ENCODE data around the gene SPATA45. TPM values are rescaled to one million over a fixed set of nuclear protein-coding genes. Genes with fewer than 3 reads are reported as not detected.
"Not testable (repeated sequence)": the region's sequence is repeated elsewhere in the genome, so short reads cannot be mapped to it uniquely, and the experiment has no call there.

Gene SPATA45
- total and polyA plus RNA-seq, 4 donors, result not detected

DNA sequence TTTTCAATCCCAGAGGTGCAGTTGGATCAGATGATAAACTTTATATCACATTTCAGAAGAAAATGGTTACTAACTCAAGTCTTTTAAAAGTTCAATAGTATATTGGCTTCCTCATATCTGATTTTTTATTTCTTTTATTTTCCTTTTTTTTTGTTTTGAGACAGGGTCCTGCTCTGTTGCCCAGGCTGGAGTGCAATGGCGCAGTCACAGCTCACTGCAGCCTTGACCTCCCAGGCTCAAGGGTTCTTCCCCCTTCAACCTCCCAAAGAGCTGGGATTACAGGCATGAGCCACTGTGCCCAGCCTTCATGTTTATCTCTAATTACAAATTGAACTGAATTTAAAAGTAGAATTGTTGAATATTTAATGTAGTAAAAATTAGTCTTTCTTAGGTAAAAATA, 24.5 kb upstream of the SPATA45 start:
- H3K27me3 ChIP-seq (ENCODE audit: control insufficient read depth in 3 of 3, insufficient read depth in 3 of 3, low read length in 2 of 3), result no peaks in the 10 kb centered on the region
- 100% methylated on average over 1 of the region's 1 CpG for WGBS, 2 donors
- H3K36me3 ChIP-seq (ENCODE audit: control insufficient read depth in 4 of 4, insufficient read depth in 4 of 4, low read length in 4 of 4), result peaks cover 3 to 26% (median 10%) of the 10 kb centered on the region in 4 donors
- H3K9me3 ChIP-seq (ENCODE audit: control insufficient read depth in 4 of 4, insufficient read depth in 3 of 4, low read length in 3 of 4), result no peaks in the 10 kb centered on the region
- H3K27ac ChIP-seq (ENCODE audit: low read depth in 1 of 2, low read length in 1 of 2), result no peak overlapping the region
- H3K9ac ChIP-seq (ENCODE audit: insufficient read depth in 1 of 2, low read length in 2 of 2), result no peak overlapping the region
- no peak for ATAC-seq (ENCODE audit: insufficient read depth, low FRiP score)
- DNase-seq, result no peak
- no peak overlapping the region for H3K4me3 ChIP-seq
- TF ChIP-seq, protein P1, sequence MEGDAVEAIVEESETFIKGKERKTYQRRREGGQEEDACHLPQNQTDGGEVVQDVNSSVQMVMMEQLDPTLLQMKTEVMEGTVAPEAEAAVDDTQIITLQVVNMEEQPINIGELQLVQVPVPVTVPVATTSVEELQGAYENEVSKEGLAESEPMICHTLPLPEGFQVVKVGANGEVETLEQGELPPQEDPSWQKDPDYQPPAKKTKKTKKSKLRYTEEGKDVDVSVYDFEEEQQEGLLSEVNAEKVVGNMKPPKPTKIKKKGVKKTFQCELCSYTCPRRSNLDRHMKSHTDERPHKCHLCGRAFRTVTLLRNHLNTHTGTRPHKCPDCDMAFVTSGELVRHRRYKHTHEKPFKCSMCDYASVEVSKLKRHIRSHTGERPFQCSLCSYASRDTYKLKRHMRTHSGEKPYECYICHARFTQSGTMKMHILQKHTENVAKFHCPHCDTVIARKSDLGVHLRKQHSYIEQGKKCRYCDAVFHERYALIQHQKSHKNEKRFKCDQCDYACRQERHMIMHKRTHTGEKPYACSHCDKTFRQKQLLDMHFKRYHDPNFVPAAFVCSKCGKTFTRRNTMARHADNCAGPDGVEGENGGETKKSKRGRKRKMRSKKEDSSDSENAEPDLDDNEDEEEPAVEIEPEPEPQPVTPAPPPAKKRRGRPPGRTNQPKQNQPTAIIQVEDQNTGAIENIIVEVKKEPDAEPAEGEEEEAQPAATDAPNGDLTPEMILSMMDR (IDR thresholded peaks at IDR 0.05; ENCODE audit: control extremely low read depth, extremely low read depth), result no peak
- H3K4me1 ChIP-seq (ENCODE audit: control insufficient read depth in 5 of 5, insufficient read depth in 5 of 5, low read length in 5 of 5), result no peaks in the 10 kb centered on the region

DNA sequence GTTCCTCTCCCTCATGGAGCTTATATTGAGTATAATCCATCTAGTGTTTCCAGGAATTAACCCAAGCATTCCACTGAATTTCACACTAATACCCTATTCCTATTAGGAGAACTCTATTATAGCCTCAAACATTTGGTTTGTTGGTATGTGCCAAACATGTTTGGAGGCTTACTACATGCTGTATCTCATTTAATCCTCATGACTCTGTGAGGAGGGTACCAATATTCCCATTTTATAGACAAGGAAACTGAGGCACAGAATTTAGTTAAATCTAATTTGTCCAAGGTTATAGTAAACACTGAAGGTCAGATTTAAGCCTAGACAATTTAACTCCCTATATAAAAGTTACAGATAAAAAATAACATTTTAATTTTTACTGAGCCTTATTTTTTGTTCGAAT, 19.7 kb upstream of the SPATA45 start:
- TF ChIP-seq, protein P1 (IDR thresholded peaks at IDR 0.05; ENCODE audit: control extremely low read depth, extremely low read depth), result no peak
- DNase-seq (no peak), ATAC-seq (ENCODE audit: insufficient read depth, low FRiP score) (no peak)
- Histone ChIP-seq H3K4me1 (ENCODE audit: control insufficient read depth in 5 of 5, insufficient read depth in 5 of 5, low read length in 5 of 5) (no peaks in the 10 kb centered on the region), H3K27ac (ENCODE audit: low read depth in 1 of 2, low read length in 1 of 2) (no peak overlapping the region), H3K36me3 (ENCODE audit: control insufficient read depth in 4 of 4, insufficient read depth in 4 of 4, low read length in 4 of 4) (peaks cover 0 to 7% (median 4%) of the 10 kb centered on the region in 4 donors), H3K27me3 (ENCODE audit: control insufficient read depth in 3 of 3, insufficient read depth in 3 of 3, low read length in 2 of 3) (no peaks in the 10 kb centered on the region), H3K4me3 (no peak overlapping the region), H3K9ac (ENCODE audit: insufficient read depth in 1 of 2, low read length in 2 of 2) (no peak overlapping the region), H3K9me3 (ENCODE audit: control insufficient read depth in 4 of 4, insufficient read depth in 3 of 4, low read length in 3 of 4) (no peaks in the 10 kb centered on the region)
- WGBS, 2 donors, result 53 to 98% methylated on average over 1 of the region's 1 CpG

DNA sequence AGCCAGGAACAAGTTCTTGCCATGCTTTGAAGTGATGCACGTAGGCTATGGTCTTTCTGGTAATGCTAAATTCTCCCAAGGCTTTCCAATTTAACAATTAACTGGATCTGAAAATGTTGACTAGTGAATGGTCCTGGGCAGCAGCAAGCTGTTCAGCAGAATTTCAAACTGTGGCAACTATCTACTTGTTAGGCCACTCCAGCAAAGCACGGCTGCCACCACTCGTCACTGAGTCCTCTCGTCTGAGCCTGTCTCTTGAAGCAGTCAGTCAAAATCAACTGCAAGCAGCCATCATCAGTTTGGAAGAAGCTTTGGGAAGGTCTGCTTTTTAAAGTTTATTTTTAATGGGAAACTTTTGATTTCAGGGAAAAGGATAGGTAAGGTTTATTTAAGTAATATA, 16.8 kb upstream of the SPATA45 start:
- ATAC-seq (ENCODE audit: insufficient read depth, low FRiP score), result no peak
- TF ChIP-seq, protein P1 (IDR thresholded peaks at IDR 0.05; ENCODE audit: control extremely low read depth, extremely low read depth), result no peak
- Histone ChIP-seq H3K9me3 (ENCODE audit: control insufficient read depth in 4 of 4, insufficient read depth in 3 of 4, low read length in 3 of 4) (no peaks in the 10 kb centered on the region), H3K9ac (ENCODE audit: insufficient read depth in 1 of 2, low read length in 2 of 2) (no peak overlapping the region), H3K27ac (ENCODE audit: low read depth in 1 of 2, low read length in 1 of 2) (no peak overlapping the region), H3K4me3 (no peak overlapping the region), H3K4me1 (ENCODE audit: control insufficient read depth in 5 of 5, insufficient read depth in 5 of 5, low read length in 5 of 5) (peaks cover 0 to 9% (median 6%) of the 10 kb centered on the region in 5 donors), H3K36me3 (ENCODE audit: control insufficient read depth in 4 of 4, insufficient read depth in 4 of 4, low read length in 4 of 4) (peaks cover 0 to 9% (median 5%) of the 10 kb centered on the region in 4 donors), H3K27me3 (ENCODE audit: control insufficient read depth in 3 of 3, insufficient read depth in 3 of 3, low read length in 2 of 3) (no peaks in the 10 kb centered on the region)
- DNase-seq, result no peak
- WGBS, 2 donors, result 77 to 80% methylated on average over 4 of the region's 4 CpGs

DNA sequence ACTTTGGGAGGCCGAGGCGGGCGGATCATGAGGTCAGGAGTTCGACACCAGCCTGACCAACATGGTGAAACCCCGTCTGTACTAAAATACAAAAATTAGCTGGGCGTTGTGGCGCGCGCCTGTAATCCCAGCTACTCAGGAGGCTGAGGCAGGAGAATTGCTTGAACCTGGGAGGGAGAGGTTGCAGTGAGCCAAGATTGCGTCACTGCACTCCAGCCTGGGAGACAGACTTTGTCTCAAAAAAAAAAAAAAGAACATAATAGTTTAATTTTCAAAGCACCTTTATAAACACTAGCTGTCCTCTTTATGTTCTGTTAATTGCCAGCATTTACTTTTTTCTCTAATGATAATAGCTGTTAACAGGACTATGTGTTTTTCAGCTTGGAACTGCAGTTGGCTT, 15.9 kb upstream of the SPATA45 start:
- H3K27me3 ChIP-seq (ENCODE audit: control insufficient read depth in 3 of 3, insufficient read depth in 3 of 3, low read length in 2 of 3); DNase-seq; H3K9ac ChIP-seq (ENCODE audit: insufficient read depth in 1 of 2, low read length in 2 of 2); H3K27ac ChIP-seq (ENCODE audit: low read depth in 1 of 2, low read length in 1 of 2); H3K36me3 ChIP-seq (ENCODE audit: control insufficient read depth in 4 of 4, insufficient read depth in 4 of 4, low read length in 4 of 4); ATAC-seq (ENCODE audit: insufficient read depth, low FRiP score); H3K9me3 ChIP-seq (ENCODE audit: control insufficient read depth in 4 of 4, insufficient read depth in 3 of 4, low read length in 3 of 4); H3K4me3 ChIP-seq: not testable (repeated sequence)
- WGBS, 2 donors, result 86 to 89% methylated on average over 10 of the region's 10 CpGs
- H3K4me1 ChIP-seq (ENCODE audit: control insufficient read depth in 5 of 5, insufficient read depth in 5 of 5, low read length in 5 of 5), result peaks cover 0 to 12% (median 6%) of the 10 kb centered on the region in 5 donors

Data from lung (tissue), 12 donors.